Neural progenitor cell (in vitro differentiated cells): ENCODE measurements around the gene CNGA1.

Experiments used
- EZH2 ChIP-seq: fragments of 200-600 bp; sonication (generic); IDR thresholded peaks from 2 replicates; pipeline ENCODE4 v1.6.1; 2017; ENCODE audit warnings: antibody characterized with exemption, mild to moderate bottlenecking, moderate library complexity
- TF ChIP-seq, protein P1 (sequence below): fragments of 200-600 bp; sonication (generic); IDR thresholded peaks from 2 replicates; pipeline ENCODE4 v1.5.1; 2017; ENCODE audit warnings: antibody characterized with exemption, mild to moderate bottlenecking

DNA sequence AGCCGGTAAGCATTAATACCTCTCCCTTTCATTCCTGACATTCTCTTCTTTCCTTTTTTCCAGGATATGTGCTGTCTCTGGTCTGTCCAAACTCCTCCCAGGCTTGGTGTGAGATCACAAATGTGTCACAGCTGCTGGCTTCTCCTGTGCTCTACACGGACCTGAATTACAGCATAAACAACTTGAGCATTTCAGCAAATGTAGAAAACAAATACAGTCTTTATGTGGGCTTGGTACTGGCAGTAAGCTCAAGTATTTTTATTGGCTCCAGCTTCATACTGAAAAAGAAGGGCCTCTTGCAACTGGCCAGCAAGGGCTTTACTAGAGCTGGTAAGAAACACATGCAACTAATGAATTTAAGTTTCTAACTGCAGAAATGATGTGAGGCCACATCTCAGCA, 8.5 kb upstream of the CNGA1 start:
- TF ChIP-seq, protein P1, sequence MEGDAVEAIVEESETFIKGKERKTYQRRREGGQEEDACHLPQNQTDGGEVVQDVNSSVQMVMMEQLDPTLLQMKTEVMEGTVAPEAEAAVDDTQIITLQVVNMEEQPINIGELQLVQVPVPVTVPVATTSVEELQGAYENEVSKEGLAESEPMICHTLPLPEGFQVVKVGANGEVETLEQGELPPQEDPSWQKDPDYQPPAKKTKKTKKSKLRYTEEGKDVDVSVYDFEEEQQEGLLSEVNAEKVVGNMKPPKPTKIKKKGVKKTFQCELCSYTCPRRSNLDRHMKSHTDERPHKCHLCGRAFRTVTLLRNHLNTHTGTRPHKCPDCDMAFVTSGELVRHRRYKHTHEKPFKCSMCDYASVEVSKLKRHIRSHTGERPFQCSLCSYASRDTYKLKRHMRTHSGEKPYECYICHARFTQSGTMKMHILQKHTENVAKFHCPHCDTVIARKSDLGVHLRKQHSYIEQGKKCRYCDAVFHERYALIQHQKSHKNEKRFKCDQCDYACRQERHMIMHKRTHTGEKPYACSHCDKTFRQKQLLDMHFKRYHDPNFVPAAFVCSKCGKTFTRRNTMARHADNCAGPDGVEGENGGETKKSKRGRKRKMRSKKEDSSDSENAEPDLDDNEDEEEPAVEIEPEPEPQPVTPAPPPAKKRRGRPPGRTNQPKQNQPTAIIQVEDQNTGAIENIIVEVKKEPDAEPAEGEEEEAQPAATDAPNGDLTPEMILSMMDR: no peak
- no peak for TF ChIP-seq EZH2
